Stomach (tissue), 9 donors: ENCODE results near the gene SKP1. TPM values are rescaled to one million over a fixed set of nuclear protein-coding genes. Genes with fewer than 3 reads are reported as not detected.

Experiments
- DNase-seq, 2 donors: peaks; one replicate each; pipeline versions ENCODE4 v3.0.0 to v3.0.0-alpha.2; 2013 to 2019
- H3K27ac ChIP-seq, 5 donors: fragments of 200-600 bp in 4 of 5; sonication (generic) in 4 of 5; one replicate each; pipeline ENCODE4 v1.5.1; 2013 to 2019; ENCODE audit warnings: mild to moderate bottlenecking in 1 of 5, moderate library complexity in 1 of 5
- H3K27me3 ChIP-seq, 3 donors: fragments of 200-600 bp; sonication (generic); one replicate each; pipeline ENCODE4 v1.5.1; 2017 to 2019; ENCODE audit warnings: mixed run types in 1 of 3
- H3K36me3 ChIP-seq, 4 donors: fragments of 200-600 bp; sonication (generic); 1 replicate in 3 of 4; 2 replicates in 1 of 4; pipeline ENCODE4 v1.5.1; 2016 to 2019
- H3K4me1 ChIP-seq, 4 donors: fragments of 200-600 bp; sonication (generic); one replicate each; pipeline ENCODE4 v1.5.1; 2016 to 2019
- H3K4me3 ChIP-seq, 4 donors: fragments of 200-600 bp; sonication (generic) in 3 of 4; one replicate each; pipeline ENCODE4 v1.5.1; 2016 to 2019; ENCODE audit warnings: mild to moderate bottlenecking in 1 of 4
- H3K9me3 ChIP-seq, 4 donors: fragments of 200-600 bp; sonication (generic); one replicate each; pipeline ENCODE4 v1.5.1; 2016 to 2019
- CTCF ChIP-seq, 7 experiments: fragments of 450-650 bp in 4 of 7; fragments of 200-600 bp in 3 of 7; sonication (generic) in 3 of 7; IDR thresholded peaks; one replicate each; pipeline ENCODE4 v1.5.1; 2016 to 2019; ENCODE audit warnings: antibody characterized with exemption in 7 of 7, control low read depth in 2 of 7, mild to moderate bottlenecking in 1 of 7
- EP300 ChIP-seq: sonication (generic); formaldehyde crosslinking; IDR thresholded peaks from one replicate; pipeline ENCODE4 v1.6.1; 2017; ENCODE audit warnings: antibody characterized with exemption
- POLR2A ChIP-seq, 4 donors: fragments of 450-650 bp; IDR thresholded peaks; one replicate each; pipeline ENCODE4 v1.6.1; 2016; ENCODE audit warnings: antibody characterized with exemption in 4 of 4, control low read depth in 2 of 4, mild to moderate bottlenecking in 1 of 4, moderate library complexity in 1 of 4
- POLR2AphosphoS5 ChIP-seq, 3 donors: sonication (generic); formaldehyde crosslinking; IDR thresholded peaks; one replicate each; pipeline ENCODE4 v1.6.1; 2016; ENCODE audit warnings: antibody characterized with exemption in 3 of 3
- WGBS, 5 donors: extraction: QIAGEN DNeasy Blood & Tissue Kit in 3 of 5; methylation state at CpG; one replicate each; pipeline versions ENCODE4 v1.1.5 to v1.1.7; 2013 to 2018; 5-methylcytosine and 5-hydroxymethylcytosine counted together
- intact Hi-C: fragments of 100-400 bp; cut with DNase I; formaldehyde crosslinking; loops from one replicate; pipeline ENCODE4 v1.15.1; 2023; ENCODE audit warnings: low total_unique reads
- polyA plus RNA-seq, 3 donors: library from polyadenylated mRNA; stranded (reverse); fragments of 200-250 nt; gene quantifications; one replicate each; pipeline ENCODE4 v1.2.3, GENCODE V29; 2013
- total RNA-seq, 5 donors: library from RNA; depleted of rRNA; stranded (reverse); fragments of >200 nt; gene quantifications; one replicate each; pipeline versions ENCODE4 v1.1.0 to v1.2.3, GENCODE V29; 2014 to 2016
- donor health status: healthy with polysubstance abuse.
- donor health status: Bipolar disorder and iron deficiency.
- donor health status: healthy.

Gene SKP1
- total and polyA plus RNA-seq, 8 donors, result 18.1 to 590 (median 162) TPM

- Histone ChIP-seq H3K4me3 (peak overlapping the region; percentile 52 to 70 (median 58)), H3K27ac (peak overlapping the region in 3 of 5 donors; percentile 52 to 60 (median 52)), H3K36me3 (no peaks in the 10 kb centered on the region), H3K27me3 (peaks cover 0 to 42% (median 11%) of the 10 kb centered on the region in 3 donors), H3K4me1 (peaks cover 20 to 25% (median 23%) of the 10 kb centered on the region in 4 donors), H3K9me3 (no peaks in the 10 kb centered on the region)
- 47 to 56% (median 55%) methylated on average over 8 to 13 of the region's 13 CpGs for WGBS, 5 donors
- peak in 1 of 2 donors; percentile 34 for DNase-seq
- TF ChIP-seq POLR2A (IDR thresholded peaks at IDR 0.05) (no peak), CTCF (IDR thresholded peaks at IDR 0.05) (no peak), POLR2AphosphoS5 (IDR thresholded peaks at IDR 0.05) (no peak), EP300 (no peak)
- intact Hi-C loops, result no loop called here
These were observed 61.0 kb downstream of the SKP1 start for GRCh38 chr5:134115806-134116175.

- 1 to 33% (median 3%) methylated on average over 8 to 108 of the region's 110 CpGs for WGBS, 5 donors
- TF ChIP-seq POLR2AphosphoS5 (IDR thresholded peaks at IDR 0.05) (no peak), EP300 (no peak), POLR2A (IDR thresholded peaks at IDR 0.05) (no peak), CTCF (IDR thresholded peaks at IDR 0.05) (no peak)
These were observed 61.6 kb downstream of the SKP1 start for GRCh38 chr5:134114886-134115805.

GRCh38 chr5:134113902-134114875 is 62.6 kb downstream of the SKP1 start, which contains the start of gene TCF7:
TCF7 (plus strand) TSS chr5:134114681; CDS start chr5:134114907, 226 bp downstream.
- peak within 1 kb of the TSS; percentile 40 to 60 (median 52) for H3K27ac ChIP-seq
- peak; percentile 85 to 92 for DNase-seq
- H3K4me1 ChIP-seq, result peaks cover 20 to 25% (median 23%) of the 10 kb centered on the region in 4 donors
- TF ChIP-seq POLR2A (IDR thresholded peaks at IDR 0.05) (no peak), POLR2AphosphoS5 (IDR thresholded peaks at IDR 0.05) (peak in 2 of 3 donors; percentile 26 to 61)
- no peaks in the 10 kb centered on the region for H3K9me3 ChIP-seq
- peaks cover 0 to 44% (median 11%) of the 10 kb centered on the region in 3 donors for H3K27me3 ChIP-seq
- 2 to 5% (median 2%) methylated on average over 27 to 90 of the region's 90 CpGs for WGBS, 5 donors
- H3K4me3 ChIP-seq, result peak within 1 kb of the TSS; percentile 52 to 70 (median 58)
- H3K36me3 ChIP-seq, result no peaks in the 10 kb centered on the region
- intact Hi-C loops, result no loop called here

More at GRCh38 chr5:134114886-134115805, 61.6 kb downstream of the SKP1 start:
- Histone ChIP-seq H3K9me3 (no peaks in the 10 kb centered on the region), H3K4me3 (peak overlapping the region; percentile 52 to 70 (median 58)), H3K4me1 (peaks cover 20 to 25% (median 23%) of the 10 kb centered on the region in 4 donors), H3K36me3 (no peaks in the 10 kb centered on the region), H3K27me3 (peaks cover 0 to 44% (median 11%) of the 10 kb centered on the region in 3 donors), H3K27ac (peak overlapping the region; percentile 18 to 60 (median 52))
- DNase-seq, result peak; percentile 35 to 79
- intact Hi-C loops, result no loop called here

GRCh38 chr5:134113363-134113889 is 63.3 kb downstream of the SKP1 start:
- Histone ChIP-seq H3K4me3 (peak overlapping the region; percentile 52 to 70 (median 58)), H3K4me1 (peaks cover 20 to 25% (median 23%) of the 10 kb centered on the region in 4 donors), H3K27me3 (peaks cover 0 to 48% (median 11%) of the 10 kb centered on the region in 3 donors), H3K36me3 (no peaks in the 10 kb centered on the region), H3K27ac (no peak overlapping the region), H3K9me3 (no peaks in the 10 kb centered on the region)
- intact Hi-C loops, result no loop called here
- DNase-seq, result no peak
- TF ChIP-seq POLR2A (IDR thresholded peaks at IDR 0.05), result no peak
- TF ChIP-seq CTCF (IDR thresholded peaks at IDR 0.05), result no peak
- no peak for TF ChIP-seq EP300
- TF ChIP-seq POLR2AphosphoS5 (IDR thresholded peaks at IDR 0.05), result no peak
- WGBS, 5 donors, result 8 to 23% (median 15%) methylated on average over 16 to 30 of the region's 30 CpGs
